Right atrium auricular region (tissue), 2 donors: ENCODE data around the gene WDR70. TPM values are rescaled to one million over a fixed set of nuclear protein-coding genes. Genes with fewer than 3 reads are reported as not detected.
"Not testable (repeated sequence)": the region's sequence is repeated elsewhere in the genome, so short reads cannot be mapped to it uniquely, and the experiment has no call there.

Source experiments
- DNase-seq: peaks from one replicate; pipeline ENCODE4 v3.0.0-alpha.2; 2019; ENCODE audit warnings: low spot score
- H3K27ac ChIP-seq, 2 donors: fragments of 200-600 bp; sonication (generic); 1 replicate in 1 of 2; 2 replicates in 1 of 2; pipeline ENCODE4 v1.5.1; 2016 to 2019
- H3K27me3 ChIP-seq, 2 donors: fragments of 200-600 bp; sonication (generic); one replicate each; pipeline versions ENCODE4 v1.5.1 to v1.6.0; 2017 to 2019
- H3K36me3 ChIP-seq: fragments of 200-600 bp; sonication (generic); one replicate; pipeline ENCODE4 v1.5.1; 2016
- H3K4me1 ChIP-seq, 2 donors: fragments of 200-600 bp; sonication (generic); one replicate each; pipeline versions ENCODE4 v1.5.1 to v1.6.0; 2017 to 2019
- H3K4me3 ChIP-seq, 2 donors: fragments of 200-600 bp; sonication (generic); 1 replicate in 1 of 2; 2 replicates in 1 of 2; pipeline ENCODE4 v1.5.1; 2017 to 2019; ENCODE audit warnings: mild to moderate bottlenecking in 1 of 2, moderate library complexity in 1 of 2
- H3K9me3 ChIP-seq, 2 donors: fragments of 200-600 bp; sonication (generic); one replicate each; pipeline ENCODE4 v1.5.1; 2019
- CTCF ChIP-seq, 2 donors: fragments of 200-600 bp; sonication (generic); IDR thresholded peaks; one replicate each; pipeline ENCODE4 v1.5.1; 2019; ENCODE audit warnings: antibody characterized with exemption in 2 of 2
- total RNA-seq, 2 donors: library from RNA; depleted of rRNA; stranded (reverse); fragments of >200 nt; gene quantifications; one replicate each; pipeline ENCODE4 v1.1.0, GENCODE V29; 2016

The WDR70 gene
- total RNA-seq, 2 donors from 2014 or later = 8.2 to 12.2 TPM

- DNase-seq = no peak
- no peak overlapping the region for H3K27ac ChIP-seq
- no peaks in the 10 kb centered on the region for H3K27me3 ChIP-seq
- H3K36me3 ChIP-seq = peaks cover 9% of the 10 kb centered on the region
- H3K4me1 ChIP-seq = no peaks in the 10 kb centered on the region
- no peak for TF ChIP-seq CTCF (IDR thresholded peaks at IDR 0.05)
- no peaks in the 10 kb centered on the region for H3K9me3 ChIP-seq
- no peak overlapping the region for H3K4me3 ChIP-seq
Measured at GRCh38 chr5:37417347-37417746, 38.2 kb downstream of the WDR70 start.

GRCh38 chr5:37424441-37424840, 45.3 kb downstream of the WDR70 start:
- Histone ChIP-seq H3K4me3 (no peak overlapping the region), H3K9me3 (no peaks in the 10 kb centered on the region), H3K36me3 (peaks cover 7% of the 10 kb centered on the region), H3K4me1 (no peaks in the 10 kb centered on the region), H3K27ac (no peak overlapping the region), H3K27me3 (no peaks in the 10 kb centered on the region)
- DNase-seq = no peak
- no peak for TF ChIP-seq CTCF (IDR thresholded peaks at IDR 0.05)

- no peak overlapping the region for H3K4me3 ChIP-seq
- no peak for TF ChIP-seq CTCF (IDR thresholded peaks at IDR 0.05)
- no peaks in the 10 kb centered on the region for H3K4me1 ChIP-seq
- peaks cover 7% of the 10 kb centered on the region for H3K36me3 ChIP-seq
- no peak for DNase-seq
- no peaks in the 10 kb centered on the region for H3K27me3 ChIP-seq
- no peaks in the 10 kb centered on the region for H3K9me3 ChIP-seq
- no peak overlapping the region for H3K27ac ChIP-seq
Measured at GRCh38 chr5:37428044-37428443, 48.9 kb downstream of the WDR70 start.

GRCh38 chr5:37435261-37435660, 56.1 kb downstream of the WDR70 start:
- no peak overlapping the region for H3K27ac ChIP-seq
- DNase-seq = no peak
- H3K36me3 ChIP-seq = no peaks in the 10 kb centered on the region
- no peak overlapping the region for H3K4me3 ChIP-seq
- H3K27me3 ChIP-seq = no peaks in the 10 kb centered on the region
- H3K4me1 ChIP-seq = no peaks in the 10 kb centered on the region
- TF ChIP-seq CTCF (IDR thresholded peaks at IDR 0.05) = no peak
- no peaks in the 10 kb centered on the region for H3K9me3 ChIP-seq

- Histone ChIP-seq H3K27me3 (no peaks in the 10 kb centered on the region), H3K4me1 (no peaks in the 10 kb centered on the region), H3K4me3 (no peak overlapping the region), H3K9me3 (no peaks in the 10 kb centered on the region), H3K36me3 (no peaks in the 10 kb centered on the region), H3K27ac (no peak overlapping the region)
- TF ChIP-seq CTCF (IDR thresholded peaks at IDR 0.05) = no peak
- no peak for DNase-seq
Measured at GRCh38 chr5:37436146-37436934, 57.2 kb downstream of the WDR70 start.

GRCh38 chr5:37437711-37438110, 58.6 kb downstream of the WDR70 start:
- no peaks in the 10 kb centered on the region for H3K36me3 ChIP-seq
- no peak for DNase-seq
- TF ChIP-seq CTCF (IDR thresholded peaks at IDR 0.05) = no peak
- H3K4me1 ChIP-seq = no peaks in the 10 kb centered on the region
- H3K9me3 ChIP-seq = no peaks in the 10 kb centered on the region
- H3K4me3 ChIP-seq = no peak overlapping the region
- H3K27me3 ChIP-seq = no peaks in the 10 kb centered on the region
- H3K27ac ChIP-seq = no peak overlapping the region

- H3K36me3 ChIP-seq = peaks cover 11% of the 10 kb centered on the region
- not testable (repeated sequence) for H3K4me1 ChIP-seq, H3K27ac ChIP-seq, H3K27me3 ChIP-seq, H3K4me3 ChIP-seq, H3K9me3 ChIP-seq, DNase-seq
Measured at GRCh38 chr5:37445783-37446182, 66.7 kb downstream of the WDR70 start.
